NCI-H774 (cell line): ENCODE results near the gene SLC25A24.
"Not testable (repeated sequence)": the region's sequence is repeated elsewhere in the genome, so short reads cannot be mapped to it uniquely, and the experiment has no call there.

Experiments used
- DNase-seq: peaks from one replicate; lab custom pipeline; 2025; lab: John Stamatoyannopoulos, UW

SLC25A24 gene

GRCh38 chr1:108139555-108139954 lies 60.6 kb downstream of the SLC25A24 start:
- not testable (repeated sequence) for DNase-seq

GRCh38 chr1:108133148-108133547 lies 67.0 kb downstream of the SLC25A24 start:
- DNase-seq, result not testable (repeated sequence)

DNA sequence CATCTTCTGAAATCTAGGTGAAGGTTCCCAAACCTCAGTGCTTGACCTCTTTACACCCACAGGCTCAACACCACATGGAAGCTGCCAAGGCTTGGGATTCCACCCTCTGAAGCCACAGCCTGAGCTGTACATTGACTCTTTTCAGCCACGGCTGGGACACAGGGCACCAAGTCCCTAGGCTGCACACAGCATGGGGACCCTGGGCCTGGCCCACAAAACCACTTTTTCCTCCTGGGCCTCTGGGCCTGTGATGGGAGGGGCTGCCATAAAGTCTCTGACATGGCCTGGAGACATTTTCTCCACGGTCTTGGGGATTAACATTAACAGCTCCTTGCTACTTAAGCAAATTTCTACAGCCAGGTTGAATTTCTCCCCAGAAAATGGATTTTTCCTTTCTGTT lies 67.8 kb downstream of the SLC25A24 start:
- DNase-seq, result not testable (repeated sequence)

DNA sequence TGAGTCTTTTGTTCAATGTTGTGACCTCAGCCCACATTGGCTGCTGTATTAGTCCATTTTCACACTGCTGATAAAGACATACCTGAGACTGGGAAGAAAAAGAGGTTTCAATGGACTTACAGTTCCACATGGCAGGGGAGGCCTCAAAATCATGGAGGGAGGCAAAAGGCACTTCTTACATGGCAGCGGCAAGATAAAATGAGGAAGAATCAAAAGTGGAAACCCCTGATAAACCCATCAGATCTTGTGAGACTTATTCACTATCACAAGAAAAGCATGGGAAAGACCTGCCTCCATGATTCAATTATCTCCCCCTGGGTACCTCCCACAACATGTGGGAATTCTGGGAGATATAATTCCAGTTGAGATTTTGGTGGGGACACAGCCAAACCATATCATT lies 68.9 kb downstream of the SLC25A24 start:
- DNase-seq, result not testable (repeated sequence)

DNA sequence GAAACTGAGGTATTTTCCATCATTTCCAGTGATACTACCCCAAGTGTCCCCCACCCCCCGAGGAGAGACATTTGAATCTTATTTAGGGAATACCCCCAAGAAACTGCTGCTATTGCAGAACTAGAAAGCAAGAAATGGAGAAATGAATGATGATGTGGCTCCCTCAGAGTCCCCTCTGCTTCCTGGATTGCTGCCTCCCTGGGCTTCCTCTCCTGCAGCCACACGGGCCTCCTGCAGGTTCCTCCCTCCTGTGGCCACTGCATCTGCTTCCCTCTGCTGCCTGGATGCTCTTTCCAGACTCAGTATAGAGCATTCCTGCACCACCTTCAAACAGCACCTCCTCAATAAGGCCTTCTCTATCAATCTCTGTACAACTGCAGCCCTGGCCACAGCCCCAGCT lies 69.3 kb downstream of the SLC25A24 start:
- DNase-seq, result no peak

DNA sequence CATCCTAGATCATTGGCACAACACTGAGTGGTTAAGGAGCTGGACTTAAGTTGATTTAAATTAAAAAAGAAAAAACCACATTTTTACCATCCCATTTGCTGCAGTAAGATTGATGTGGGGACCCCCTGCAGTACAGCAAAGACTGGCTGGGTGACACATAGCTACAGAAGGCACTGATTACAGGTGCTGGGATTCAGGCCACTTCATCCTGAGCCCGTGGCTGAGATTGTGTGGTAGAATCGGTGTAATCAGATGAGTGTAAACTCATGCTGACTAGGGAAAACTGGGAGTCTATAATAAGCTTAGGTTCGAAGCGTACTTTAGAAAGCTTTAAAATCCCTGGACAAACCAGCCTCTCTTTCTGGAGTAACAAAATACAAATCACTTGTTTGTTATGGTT lies 70.1 kb downstream of the SLC25A24 start:
- DNase-seq, result no peak

DNA sequence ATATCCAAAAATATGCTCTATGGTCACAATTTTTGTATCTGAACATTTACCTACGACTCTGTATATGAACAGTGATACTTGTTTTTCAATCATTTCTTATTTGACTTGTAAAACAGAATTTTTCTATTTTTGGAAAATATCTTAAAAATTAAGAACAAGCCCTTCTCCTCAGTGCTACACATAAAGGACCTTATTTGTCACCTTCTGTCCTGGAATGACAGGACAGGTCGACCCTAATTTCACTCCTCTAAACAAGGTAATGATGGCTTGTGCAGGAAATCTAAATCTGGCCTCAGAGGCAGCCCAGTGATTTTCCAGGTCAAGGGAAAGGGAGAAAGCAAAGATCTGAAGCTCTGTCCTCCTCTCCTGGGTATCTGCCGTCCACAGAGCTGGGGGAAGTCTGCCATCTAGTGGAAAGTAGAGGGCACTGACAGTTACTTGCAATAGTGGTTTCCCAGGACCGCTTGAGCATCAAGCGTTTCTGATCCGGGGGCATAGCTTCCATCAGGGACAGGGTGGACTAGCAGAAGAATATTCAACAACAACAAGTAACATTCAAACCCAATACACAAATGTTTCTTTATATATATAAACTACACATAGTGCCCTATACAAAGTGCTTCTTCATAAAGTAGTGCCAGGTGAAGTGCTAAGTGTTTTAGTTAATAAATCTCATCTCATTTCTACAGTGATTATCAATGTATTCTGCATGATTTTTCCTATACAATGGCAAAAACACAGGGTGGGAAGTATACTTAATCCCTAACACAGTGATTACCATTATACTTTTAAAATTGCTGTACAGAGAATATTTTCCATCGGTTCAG lies 74.6 kb downstream of the SLC25A24 start:
- DNase-seq, result peak; percentile 65

DNA sequence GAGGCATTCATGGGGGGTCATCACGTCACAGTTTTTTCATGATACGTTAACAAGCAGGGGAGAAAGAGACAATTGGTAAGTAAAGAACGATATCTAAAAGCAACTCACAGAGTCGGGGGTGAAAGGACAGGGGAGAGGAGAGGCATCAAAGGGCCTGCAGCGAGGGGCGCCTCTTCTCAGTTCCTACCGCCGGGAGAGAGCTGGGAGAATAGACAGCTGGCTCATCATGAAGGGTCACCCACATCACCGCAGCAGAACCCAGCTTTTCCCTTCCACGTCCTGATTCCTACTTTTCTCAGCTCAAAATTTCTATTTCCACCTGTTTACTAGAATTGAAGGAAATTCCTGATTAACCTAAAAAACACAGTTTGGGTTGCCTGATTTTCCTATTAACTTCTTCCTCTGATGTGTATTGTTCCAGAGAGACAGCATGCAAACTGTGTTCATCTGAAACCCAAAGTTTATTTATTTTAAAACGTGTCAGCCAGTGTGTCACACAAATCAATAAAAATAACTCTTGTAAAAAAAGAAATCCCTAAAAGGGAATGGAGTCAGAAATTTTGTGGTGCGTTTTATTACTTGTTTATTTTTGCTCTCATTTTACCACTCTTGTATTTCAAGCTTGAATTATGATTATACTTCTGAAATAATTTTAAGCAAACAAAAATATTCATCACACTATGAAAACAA lies 75.4 kb downstream of the SLC25A24 start:
- no peak for DNase-seq

- DNase-seq, result no peak
These were observed 76.1 kb downstream of the SLC25A24 start for GRCh38 chr1:108124023-108124422.

DNA sequence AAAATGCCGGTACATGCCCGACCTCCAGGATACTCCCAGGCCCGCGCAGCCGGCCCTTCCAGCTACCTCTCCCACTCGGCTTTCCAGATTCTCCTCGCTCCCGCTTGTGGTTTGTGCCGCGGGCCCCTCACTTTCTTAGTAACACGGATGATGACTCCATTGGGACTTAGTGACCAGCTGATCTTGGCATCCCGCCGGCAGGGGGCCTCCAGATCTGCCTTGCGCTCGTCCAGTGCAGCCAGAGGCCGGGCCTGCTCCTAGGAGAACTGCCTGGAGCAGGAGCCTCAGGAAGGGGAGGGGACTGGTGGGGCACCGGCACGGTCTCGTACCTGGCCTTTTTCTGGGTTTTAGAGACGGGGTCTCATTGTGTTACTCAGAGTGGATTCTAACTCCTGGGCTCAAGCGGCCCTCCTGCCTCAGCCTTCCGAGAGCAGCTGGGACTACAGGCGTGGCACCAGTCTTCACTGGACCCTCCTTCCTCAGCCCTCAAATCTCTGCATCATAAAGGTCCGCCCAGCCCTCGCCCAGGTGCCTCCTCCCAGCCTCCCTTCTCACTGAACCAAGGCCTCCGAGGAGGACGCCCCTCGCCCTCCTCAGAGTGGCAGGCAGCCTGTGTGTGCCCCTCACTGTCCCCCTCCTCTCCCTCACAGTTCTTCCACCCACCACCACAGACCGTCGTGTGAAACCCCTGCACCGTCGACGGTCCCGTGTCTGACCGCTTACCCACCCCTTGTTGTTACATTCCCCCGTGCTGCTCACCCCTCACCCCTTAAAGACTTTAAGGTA lies 78.6 kb downstream of the SLC25A24 start:
- no peak for DNase-seq

GRCh38 chr1:108120163-108120562 lies 80.0 kb downstream of the SLC25A24 start:
- no peak for DNase-seq

- DNase-seq, result no peak
These were observed 80.6 kb downstream of the SLC25A24 start for GRCh38 chr1:108119500-108119899.

DNA sequence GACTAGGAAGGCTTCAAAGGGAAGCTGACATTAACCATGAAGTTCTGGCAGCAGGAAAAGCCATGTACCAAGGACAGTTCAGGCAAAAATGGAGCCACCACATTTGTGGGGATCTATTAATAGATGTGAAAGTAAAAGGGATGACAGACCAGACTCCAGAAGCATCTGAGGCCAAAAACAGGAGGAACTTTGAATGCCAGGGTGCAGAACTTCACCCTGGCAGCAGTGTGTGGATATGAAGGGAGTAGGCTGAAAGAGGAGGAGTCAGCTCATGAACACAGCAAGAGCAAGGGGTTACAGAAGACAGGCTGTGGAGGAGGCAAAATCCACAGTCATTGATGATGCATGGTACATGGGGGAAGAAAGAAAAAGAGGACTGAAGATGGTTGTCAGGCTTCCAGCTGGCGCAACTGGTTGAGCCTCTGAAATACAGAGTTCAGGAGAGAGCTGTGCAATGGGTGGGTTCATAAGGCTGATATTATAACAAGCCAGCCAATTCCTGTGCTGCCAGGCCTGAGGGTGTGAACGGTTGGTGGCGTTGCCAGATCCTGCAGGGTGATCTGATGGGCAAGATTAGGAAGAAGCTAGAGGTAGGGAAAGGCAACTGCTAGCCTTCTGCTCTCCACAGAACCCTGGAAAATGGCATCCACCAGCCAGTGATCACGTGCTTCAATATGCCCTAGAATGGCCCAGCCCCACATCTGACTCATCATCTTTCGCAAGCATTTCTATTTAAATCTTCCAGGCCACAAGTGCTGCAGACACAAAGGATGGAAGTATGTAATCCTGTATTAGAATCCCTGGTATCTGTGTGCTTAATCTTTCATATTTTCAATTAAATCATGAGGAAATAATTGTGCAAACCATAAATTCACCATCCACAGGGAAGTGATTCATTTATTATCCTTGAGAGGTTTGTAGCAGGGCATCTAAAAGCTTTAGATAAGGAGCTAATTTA lies 81.9 kb downstream of the SLC25A24 start:
- DNase-seq, result no peak

DNA sequence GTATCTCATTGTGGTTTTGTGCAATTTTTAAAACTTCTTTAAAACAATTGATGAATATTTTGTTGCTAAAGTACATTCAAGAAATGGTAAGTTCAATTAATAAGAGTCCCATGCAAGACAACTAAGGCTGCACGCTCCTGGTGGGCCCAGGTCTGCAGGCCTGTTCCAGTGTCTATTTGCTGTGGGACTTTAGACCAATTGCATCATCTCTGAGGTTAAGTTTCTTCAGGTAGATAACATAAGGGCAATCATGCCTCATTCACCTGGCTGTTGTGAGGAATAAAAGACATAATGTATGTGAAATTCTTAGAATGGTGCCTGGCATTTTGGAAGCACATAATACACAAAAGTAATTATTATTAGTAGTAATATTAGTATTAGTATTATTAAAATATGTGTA lies 82.9 kb downstream of the SLC25A24 start:
- DNase-seq, result no peak

- DNase-seq, result no peak
These were observed 86.0 kb downstream of the SLC25A24 start for GRCh38 chr1:108114033-108114599.

DNA sequence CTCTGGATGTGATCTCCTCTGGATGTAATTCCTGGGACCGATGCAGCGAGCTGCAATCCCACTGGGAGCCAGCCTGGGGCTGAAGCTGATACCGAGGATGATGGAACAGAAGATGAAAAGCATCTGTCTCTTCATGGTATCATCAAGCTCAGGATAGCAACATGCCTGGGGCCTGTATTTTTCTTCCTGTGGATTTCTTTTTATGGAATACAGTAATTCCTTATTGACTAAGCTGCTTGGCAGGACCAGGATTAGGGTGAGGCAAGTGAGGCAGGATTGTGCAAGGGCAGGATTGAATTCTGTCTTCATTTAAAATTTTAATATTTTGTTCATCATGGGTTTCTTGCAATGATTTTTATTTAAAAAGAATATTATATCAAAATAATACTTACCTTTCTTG lies 86.6 kb downstream of the SLC25A24 start:
- DNase-seq, result no peak

DNA sequence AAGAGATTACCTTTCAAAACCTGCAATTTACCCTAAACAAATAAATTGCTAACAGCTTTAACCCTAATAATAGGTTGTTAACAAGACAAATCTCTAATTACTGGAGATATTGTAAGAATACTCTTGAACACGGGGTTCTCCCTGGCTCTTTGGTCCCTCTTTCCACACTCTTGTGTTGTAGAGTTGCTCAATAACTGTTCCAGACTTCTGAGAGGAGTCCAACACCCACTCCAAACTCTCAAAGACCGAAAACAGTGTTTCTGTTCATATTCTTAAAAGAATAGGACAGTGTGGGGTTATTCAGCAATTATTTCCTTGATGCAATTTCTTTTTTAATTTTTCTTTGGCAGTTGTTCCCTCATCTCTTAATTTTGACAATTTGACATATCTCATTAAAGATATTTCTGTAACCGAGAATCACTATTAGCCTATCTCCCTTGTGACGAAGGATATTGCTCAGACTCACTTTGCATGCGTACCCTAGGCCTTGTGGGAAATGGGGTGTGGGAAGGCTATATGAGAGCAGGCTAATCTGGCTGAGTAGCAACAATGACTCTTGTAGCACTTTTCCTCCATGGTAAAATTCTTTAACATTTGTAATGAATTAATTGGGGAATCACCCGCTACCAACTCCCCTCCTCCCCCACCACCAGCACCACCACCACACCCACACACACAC lies 90.7 kb downstream of the SLC25A24 start:
- DNase-seq, result no peak

- no peak for DNase-seq
These were observed 92.0 kb downstream of the SLC25A24 start for GRCh38 chr1:108108119-108108518.

DNA sequence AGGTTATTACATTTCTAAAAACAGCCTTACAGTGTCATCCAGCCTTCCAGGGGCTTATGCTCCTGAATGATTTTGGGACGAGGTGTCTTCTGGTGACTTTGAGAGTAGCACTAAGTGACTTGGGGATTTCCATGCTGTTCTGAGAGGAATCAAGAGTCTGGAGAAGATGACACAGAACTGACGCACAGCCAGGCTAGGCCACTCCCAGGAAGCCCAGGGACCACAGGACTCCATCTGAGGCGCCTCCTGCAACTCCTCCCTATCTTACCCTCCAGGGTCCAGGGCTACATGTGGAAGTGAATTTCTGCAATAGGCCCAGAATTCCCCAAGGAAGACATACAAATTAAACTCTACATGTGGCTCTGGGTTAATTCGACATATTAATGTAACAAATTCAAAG lies 92.5 kb downstream of the SLC25A24 start:
- no peak for DNase-seq

GRCh38 chr1:108106775-108107174 lies 93.4 kb downstream of the SLC25A24 start:
- no peak for DNase-seq

- DNase-seq, result no peak
These were observed 100.0 kb downstream of the SLC25A24 start for GRCh38 chr1:108100148-108100547.
